Vagina (tissue), 2 donors: ENCODE results near the gene B3GLCT. TPM values are rescaled to one million over a fixed set of nuclear protein-coding genes. Genes with fewer than 3 reads are reported as not detected.

Source experiments
- DNase-seq, 2 donors: peaks; one replicate each; pipeline ENCODE4 v3.0.0-alpha.2; 2017; ENCODE audit errors: extremely low spot score in 2 of 2
- H3K27ac ChIP-seq: fragments of 200-600 bp; sonication (generic); one replicate; pipeline ENCODE4 v1.5.1; 2019
- H3K27me3 ChIP-seq: fragments of 200-600 bp; sonication (generic); one replicate; pipeline ENCODE4 v1.5.1; 2019
- H3K36me3 ChIP-seq, 2 donors: fragments of 200-600 bp; sonication (generic); one replicate each; pipeline ENCODE4 v1.5.1; 2017 to 2019
- H3K4me1 ChIP-seq: fragments of 200-600 bp; sonication (generic); one replicate; pipeline ENCODE4 v1.5.1; 2019
- H3K4me3 ChIP-seq, 2 donors: fragments of 200-600 bp; sonication (generic); 1 replicate in 1 of 2; 2 replicates in 1 of 2; pipeline ENCODE4 v1.5.1; 2016 to 2019
- H3K9me3 ChIP-seq: fragments of 200-600 bp; sonication (generic); one replicate; pipeline ENCODE4 v1.5.1; 2019
- POLR2A ChIP-seq, 2 donors: fragments of 450-650 bp; IDR thresholded peaks; one replicate each; pipeline ENCODE4 v1.6.1; 2017; ENCODE audit warnings: antibody characterized with exemption in 2 of 2, mild to moderate bottlenecking in 2 of 2, moderate library complexity in 2 of 2
- POLR2AphosphoS5 ChIP-seq, 2 donors: sonication (generic); formaldehyde crosslinking; IDR thresholded peaks; one replicate each; pipeline ENCODE4 v1.9.0; 2017; ENCODE audit warnings: antibody characterized with exemption in 2 of 2, mild to moderate bottlenecking in 2 of 2, low read depth in 1 of 2; ENCODE audit not compliant: insufficient read depth in 1 of 2
- intact Hi-C: fragments of 100-400 bp; cut with DNase I; formaldehyde crosslinking; loops from one replicate; pipeline ENCODE4 v1.15.1; 2023
- total RNA-seq: library from RNA; depleted of rRNA; stranded (reverse); fragments of >200 nt; gene quantifications from one replicate; pipeline ENCODE4 v1.2.3, GENCODE V29; 2016
- TF ChIP-seq, protein P1 (sequence below), 3 experiments: fragments of 450-650 bp in 2 of 3; fragments of 200-600 bp in 1 of 3; sonication (generic) in 1 of 3; IDR thresholded peaks; one replicate each; pipeline ENCODE4 v1.5.1; 2017 to 2019; ENCODE audit warnings: antibody characterized with exemption in 3 of 3, mild to moderate bottlenecking in 2 of 3, moderate library complexity in 2 of 3

The B3GLCT gene
- total RNA-seq, 1 donor from 2014 or later: 8.1 TPM

DNA sequence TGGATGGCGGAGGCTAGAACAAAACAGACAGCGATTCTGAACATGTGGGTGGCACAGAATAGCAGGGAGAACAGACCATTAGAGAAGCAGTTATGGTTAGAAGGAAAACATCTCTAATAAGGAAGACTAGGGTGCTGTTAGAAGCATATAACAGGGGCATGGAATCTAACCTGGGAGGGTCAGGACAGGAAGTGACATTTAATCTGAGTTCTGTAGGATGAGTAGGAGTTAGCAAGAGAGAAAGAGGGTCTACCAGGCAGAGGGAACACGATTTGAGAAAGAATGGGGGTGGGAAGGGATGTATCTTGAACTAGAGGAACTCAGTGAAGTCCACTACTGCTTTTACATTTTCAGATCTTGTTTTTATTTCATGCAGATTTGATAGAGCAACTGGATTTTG is 48.6 kb downstream of the B3GLCT start:
- Histone ChIP-seq H3K9me3 (no peaks in the 10 kb centered on the region), H3K4me3 (no peak overlapping the region), H3K36me3 (no peaks in the 10 kb centered on the region), H3K27ac (no peak overlapping the region), H3K4me1 (no peaks in the 10 kb centered on the region), H3K27me3 (no peaks in the 10 kb centered on the region)
- TF ChIP-seq, protein P1, sequence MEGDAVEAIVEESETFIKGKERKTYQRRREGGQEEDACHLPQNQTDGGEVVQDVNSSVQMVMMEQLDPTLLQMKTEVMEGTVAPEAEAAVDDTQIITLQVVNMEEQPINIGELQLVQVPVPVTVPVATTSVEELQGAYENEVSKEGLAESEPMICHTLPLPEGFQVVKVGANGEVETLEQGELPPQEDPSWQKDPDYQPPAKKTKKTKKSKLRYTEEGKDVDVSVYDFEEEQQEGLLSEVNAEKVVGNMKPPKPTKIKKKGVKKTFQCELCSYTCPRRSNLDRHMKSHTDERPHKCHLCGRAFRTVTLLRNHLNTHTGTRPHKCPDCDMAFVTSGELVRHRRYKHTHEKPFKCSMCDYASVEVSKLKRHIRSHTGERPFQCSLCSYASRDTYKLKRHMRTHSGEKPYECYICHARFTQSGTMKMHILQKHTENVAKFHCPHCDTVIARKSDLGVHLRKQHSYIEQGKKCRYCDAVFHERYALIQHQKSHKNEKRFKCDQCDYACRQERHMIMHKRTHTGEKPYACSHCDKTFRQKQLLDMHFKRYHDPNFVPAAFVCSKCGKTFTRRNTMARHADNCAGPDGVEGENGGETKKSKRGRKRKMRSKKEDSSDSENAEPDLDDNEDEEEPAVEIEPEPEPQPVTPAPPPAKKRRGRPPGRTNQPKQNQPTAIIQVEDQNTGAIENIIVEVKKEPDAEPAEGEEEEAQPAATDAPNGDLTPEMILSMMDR (IDR thresholded peaks at IDR 0.05): no peak
- TF ChIP-seq POLR2AphosphoS5 (IDR thresholded peaks at IDR 0.05; ENCODE audit: insufficient read depth in 1 of 2, low read depth in 1 of 2) (no peak), POLR2A (IDR thresholded peaks at IDR 0.05) (no peak)
- intact Hi-C loops: no loop called here
- DNase-seq: no peak

DNA sequence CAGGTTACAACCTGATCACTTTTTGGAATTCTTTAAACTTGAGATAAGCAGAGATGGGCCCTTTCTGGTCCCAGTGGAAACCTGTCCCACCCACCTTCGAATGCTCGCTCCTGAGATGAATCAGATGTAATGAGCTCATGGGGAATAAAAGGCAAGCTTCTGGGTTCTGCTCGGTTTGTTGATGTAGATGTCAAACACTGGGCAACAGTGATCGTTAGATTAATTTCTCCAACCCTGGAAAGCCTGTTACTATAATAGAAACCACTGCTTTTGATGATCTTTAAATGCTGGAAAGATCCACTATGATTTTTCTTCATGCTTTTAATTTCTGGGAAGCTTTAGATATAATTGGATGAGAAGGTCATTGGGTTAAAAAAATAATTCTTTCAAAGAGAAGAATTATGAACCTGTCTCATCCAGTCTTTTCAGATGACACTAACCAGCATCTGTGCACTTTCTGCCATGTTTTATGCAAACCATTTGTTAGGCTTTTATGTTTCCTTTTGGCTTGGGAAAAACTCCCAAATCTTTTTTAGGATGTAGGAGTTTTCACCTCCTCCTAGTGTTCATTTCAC is 49.3 kb downstream of the B3GLCT start:
- no peak for DNase-seq
- Histone ChIP-seq H3K27ac (no peak overlapping the region), H3K9me3 (no peaks in the 10 kb centered on the region), H3K36me3 (no peaks in the 10 kb centered on the region), H3K4me3 (no peak overlapping the region), H3K27me3 (no peaks in the 10 kb centered on the region), H3K4me1 (no peaks in the 10 kb centered on the region)
- intact Hi-C loops: no loop called here
- TF ChIP-seq, protein P1 (IDR thresholded peaks at IDR 0.05): no peak
- TF ChIP-seq POLR2A (IDR thresholded peaks at IDR 0.05) (no peak), POLR2AphosphoS5 (IDR thresholded peaks at IDR 0.05; ENCODE audit: insufficient read depth in 1 of 2, low read depth in 1 of 2) (no peak)

DNA sequence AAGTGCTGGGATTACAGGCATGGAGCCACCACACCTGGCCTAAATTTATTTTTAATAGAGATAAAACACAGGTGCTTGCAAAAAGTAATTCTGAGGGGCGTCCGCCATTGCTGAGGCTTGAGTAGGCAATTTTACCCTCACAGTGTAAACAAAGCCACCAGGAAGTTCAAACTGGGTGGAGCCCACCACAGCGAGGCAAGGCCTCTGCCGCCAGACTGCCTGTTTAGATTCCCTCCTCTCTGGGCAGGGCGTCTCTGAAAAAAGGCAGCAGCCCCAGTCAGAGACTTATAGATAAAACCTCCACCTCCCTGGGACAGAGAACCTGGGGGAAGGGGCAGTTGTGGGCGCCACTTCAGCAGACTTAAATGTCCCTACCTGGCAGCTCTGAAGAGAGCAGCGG is 50.7 kb downstream of the B3GLCT start:
- Histone ChIP-seq H3K27me3 (no peaks in the 10 kb centered on the region), H3K4me3 (no peak overlapping the region), H3K4me1 (no peaks in the 10 kb centered on the region), H3K36me3 (no peaks in the 10 kb centered on the region), H3K27ac (no peak overlapping the region), H3K9me3 (peaks cover 3% of the 10 kb centered on the region)
- intact Hi-C loops: no loop called here
- no peak for DNase-seq
- TF ChIP-seq, protein P1 (IDR thresholded peaks at IDR 0.05): no peak
- TF ChIP-seq POLR2AphosphoS5 (IDR thresholded peaks at IDR 0.05; ENCODE audit: insufficient read depth in 1 of 2, low read depth in 1 of 2): no peak

DNA sequence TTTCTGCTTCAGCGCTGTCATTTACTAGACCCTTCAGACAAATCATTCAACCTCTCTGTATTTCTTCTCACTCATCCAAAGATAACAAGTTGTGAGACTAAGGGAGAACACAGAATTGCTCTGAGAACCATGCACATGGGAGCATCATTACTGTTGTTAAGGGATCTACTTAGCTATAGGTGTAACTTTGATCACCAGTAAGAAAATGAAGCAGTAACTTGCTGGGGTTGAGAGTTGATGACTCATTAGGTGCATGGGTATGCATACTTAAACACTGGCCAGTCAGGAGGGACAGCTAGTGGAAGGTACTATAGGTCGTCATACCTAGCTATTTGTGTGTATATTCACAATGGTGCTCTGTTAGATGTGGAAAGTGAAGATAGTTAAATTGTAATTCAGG is 61.5 kb downstream of the B3GLCT start:
- DNase-seq: no peak
- no peaks in the 10 kb centered on the region for H3K4me1 ChIP-seq
- no peaks in the 10 kb centered on the region for H3K27me3 ChIP-seq
- no peak overlapping the region for H3K27ac ChIP-seq
- no peak overlapping the region for H3K4me3 ChIP-seq
- intact Hi-C loops: no loop called here
- TF ChIP-seq, protein P1 (IDR thresholded peaks at IDR 0.05): no peak
- TF ChIP-seq POLR2AphosphoS5 (IDR thresholded peaks at IDR 0.05; ENCODE audit: insufficient read depth in 1 of 2, low read depth in 1 of 2): no peak
- TF ChIP-seq POLR2A (IDR thresholded peaks at IDR 0.05): no peak
- no peaks in the 10 kb centered on the region for H3K36me3 ChIP-seq
- H3K9me3 ChIP-seq: peaks cover 4% of the 10 kb centered on the region

DNA sequence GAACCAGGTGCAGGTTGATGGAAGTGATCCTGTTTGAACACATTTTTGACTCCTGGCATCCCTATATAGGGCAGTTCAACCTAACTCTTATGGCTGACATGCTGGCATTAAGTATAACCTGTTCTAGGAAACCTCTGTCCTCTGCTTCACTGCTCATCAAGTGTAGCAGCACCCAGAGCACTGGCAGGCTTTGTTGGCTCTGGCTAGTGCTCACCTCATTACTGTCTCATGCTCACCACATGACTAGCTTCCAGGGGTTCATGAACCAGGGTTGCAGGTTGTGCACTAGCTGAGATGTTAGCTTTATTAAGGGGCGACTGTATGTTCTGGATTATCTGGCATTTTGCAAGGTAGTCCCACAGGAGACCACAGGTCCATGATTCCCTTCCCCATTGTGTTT is 63.6 kb downstream of the B3GLCT start:
- intact Hi-C loops: no loop called here
- no peaks in the 10 kb centered on the region for H3K27me3 ChIP-seq
- TF ChIP-seq, protein P1 (IDR thresholded peaks at IDR 0.05): no peak
- TF ChIP-seq POLR2A (IDR thresholded peaks at IDR 0.05) (no peak), POLR2AphosphoS5 (IDR thresholded peaks at IDR 0.05; ENCODE audit: insufficient read depth in 1 of 2, low read depth in 1 of 2) (no peak)
- H3K9me3 ChIP-seq: peaks cover 1% of the 10 kb centered on the region
- no peak for DNase-seq
- H3K4me3 ChIP-seq: no peak overlapping the region
- no peaks in the 10 kb centered on the region for H3K36me3 ChIP-seq
- no peak overlapping the region for H3K27ac ChIP-seq
- H3K4me1 ChIP-seq: no peaks in the 10 kb centered on the region
